Measurements from ENCODE around the gene GRID1.

The GRID1 gene

DNA sequence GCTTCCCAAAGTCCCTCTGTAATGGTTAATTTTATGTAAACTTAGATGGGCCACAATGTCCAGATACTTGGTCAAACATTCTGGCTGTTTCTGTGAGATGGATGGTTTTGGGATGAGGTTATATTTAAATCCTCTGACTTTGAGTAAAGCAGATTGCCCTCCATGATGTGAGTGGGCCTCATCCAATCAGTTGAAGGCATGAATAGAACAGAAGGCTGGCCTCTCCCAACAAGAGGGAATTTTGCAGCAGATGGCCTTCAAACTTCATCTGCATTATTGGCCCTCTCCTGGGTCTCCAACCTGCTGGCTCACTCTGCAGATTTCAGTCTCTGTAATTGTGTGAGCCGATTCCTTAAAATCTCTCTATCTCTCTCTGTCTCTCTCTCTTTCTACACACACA lies 362.3 kb downstream of the GRID1 start:
- Histone ChIP-seq H3K27ac (ENCODE audit: low read depth, low read length) (no peak overlapping the region), H3K4me2 (ENCODE audit: low read length) (no peak overlapping the region), H3K4me1 (ENCODE audit: control insufficient read depth, low read depth, low read length) (no peaks in the 10 kb centered on the region), H2AK5ac (ENCODE audit: low read length) (no peak overlapping the region), H3K23ac (ENCODE audit: low read length) (no peak overlapping the region), H3K4me3 (ENCODE audit: low read length) (no peak overlapping the region), H2BK120ac (ENCODE audit: low read depth, low read length) (no peak overlapping the region), H4K8ac (ENCODE audit: low read depth, low read length) (no peak overlapping the region), H3K56ac (ENCODE audit: low read length) (no peak overlapping the region), H3K9ac (ENCODE audit: low read length) (no peak overlapping the region), H3K79me1 (ENCODE audit: low read length) (no peaks in the 10 kb centered on the region), H3K27me3 (ENCODE audit: insufficient read depth, low read length, poor library complexity) (no peaks in the 10 kb centered on the region), H3K36me3 (ENCODE audit: control insufficient read depth, insufficient read depth, low read length) (no peaks in the 10 kb centered on the region), H4K5ac (ENCODE audit: low read length) (no peak overlapping the region), H2BK15ac (replicated peaks; ENCODE audit: low read depth) (no peak overlapping the region), H3K4ac (ENCODE audit: low read depth, low read length) (no peak overlapping the region), H3K18ac (ENCODE audit: low read length) (no peak overlapping the region), H2BK5ac (ENCODE audit: low read length) (no peak overlapping the region), H3K79me2 (ENCODE audit: control insufficient read depth, insufficient read depth, low read length) (no peaks in the 10 kb centered on the region)
- no CpG with 5 or more reads among the region's 1 CpG for WGBS (ENCODE audit: extremely low coverage, insufficient coverage, low lambda C conversion rate)
- no peak for DNase-seq

DNA sequence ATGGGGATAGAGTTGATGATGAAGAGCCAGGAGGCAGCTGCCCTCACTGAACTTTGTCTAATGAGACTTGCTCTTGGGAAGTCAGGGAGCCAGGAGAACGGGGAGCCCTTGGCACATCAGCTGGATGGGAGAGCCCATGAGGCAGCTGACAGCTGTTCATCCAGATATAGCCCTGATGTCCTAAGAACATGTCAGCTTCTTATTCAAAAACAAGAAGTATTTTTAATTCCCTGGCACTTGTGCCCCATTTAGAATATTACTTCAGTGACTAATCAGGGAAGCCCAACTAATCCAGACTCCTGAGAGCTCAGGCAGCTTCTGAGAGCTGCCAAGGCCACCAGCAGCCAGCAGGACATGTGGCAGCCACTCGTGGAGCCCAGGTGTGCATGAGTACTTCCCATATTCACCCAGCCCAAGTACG lies 363.4 kb downstream of the GRID1 start:
- H2AK5ac ChIP-seq (ENCODE audit: low read length): no peak overlapping the region
- H3K9ac ChIP-seq (ENCODE audit: low read length): no peak overlapping the region
- no peak overlapping the region for H4K8ac ChIP-seq (ENCODE audit: low read depth, low read length)
- H3K4ac ChIP-seq (ENCODE audit: low read depth, low read length): no peak overlapping the region
- H3K4me3 ChIP-seq (ENCODE audit: low read length): no peak overlapping the region
- H3K23ac ChIP-seq (ENCODE audit: low read length): no peak overlapping the region
- H3K79me1 ChIP-seq (ENCODE audit: low read length): no peaks in the 10 kb centered on the region
- no CpG with 5 or more reads among the region's 3 CpGs for WGBS (ENCODE audit: extremely low coverage, insufficient coverage, low lambda C conversion rate)
- H4K5ac ChIP-seq (ENCODE audit: low read length): no peak overlapping the region
- H3K4me1 ChIP-seq (ENCODE audit: control insufficient read depth, low read depth, low read length): no peaks in the 10 kb centered on the region
- no peak overlapping the region for H3K4me2 ChIP-seq (ENCODE audit: low read length)
- H3K27me3 ChIP-seq (ENCODE audit: insufficient read depth, low read length, poor library complexity): no peaks in the 10 kb centered on the region
- H3K18ac ChIP-seq (ENCODE audit: low read length): no peak overlapping the region
- H3K56ac ChIP-seq (ENCODE audit: low read length): no peak overlapping the region
- no peak overlapping the region for H2BK120ac ChIP-seq (ENCODE audit: low read depth, low read length)
- no peak overlapping the region for H2BK5ac ChIP-seq (ENCODE audit: low read length)
- no peak for DNase-seq
- H3K36me3 ChIP-seq (ENCODE audit: control insufficient read depth, insufficient read depth, low read length): no peaks in the 10 kb centered on the region
- H2BK15ac ChIP-seq (replicated peaks; ENCODE audit: low read depth): no peak overlapping the region
- no peak overlapping the region for H3K27ac ChIP-seq (ENCODE audit: low read depth, low read length)
- H3K79me2 ChIP-seq (ENCODE audit: control insufficient read depth, insufficient read depth, low read length): no peaks in the 10 kb centered on the region

- H3K4ac ChIP-seq (ENCODE audit: low read depth, low read length): no peak overlapping the region
- H2BK5ac ChIP-seq (ENCODE audit: low read length): no peak overlapping the region
- H3K27me3 ChIP-seq (ENCODE audit: insufficient read depth, low read length, poor library complexity): no peaks in the 10 kb centered on the region
- H3K4me3 ChIP-seq (ENCODE audit: low read length): no peak overlapping the region
- H3K4me1 ChIP-seq (ENCODE audit: control insufficient read depth, low read depth, low read length): no peaks in the 10 kb centered on the region
- H3K18ac ChIP-seq (ENCODE audit: low read length): no peak overlapping the region
- no peaks in the 10 kb centered on the region for H3K79me1 ChIP-seq (ENCODE audit: low read length)
- DNase-seq: no peak
- no peak overlapping the region for H3K4me2 ChIP-seq (ENCODE audit: low read length)
- no peak overlapping the region for H3K27ac ChIP-seq (ENCODE audit: low read depth, low read length)
- H4K5ac ChIP-seq (ENCODE audit: low read length): no peak overlapping the region
- no peaks in the 10 kb centered on the region for H3K79me2 ChIP-seq (ENCODE audit: control insufficient read depth, insufficient read depth, low read length)
- no peak overlapping the region for H3K23ac ChIP-seq (ENCODE audit: low read length)
- no CpG with 5 or more reads among the region's 2 CpGs for WGBS (ENCODE audit: extremely low coverage, insufficient coverage, low lambda C conversion rate)
- no peak overlapping the region for H3K56ac ChIP-seq (ENCODE audit: low read length)
- H2BK15ac ChIP-seq (replicated peaks; ENCODE audit: low read depth): no peak overlapping the region
- no peak overlapping the region for H2AK5ac ChIP-seq (ENCODE audit: low read length)
- H4K8ac ChIP-seq (ENCODE audit: low read depth, low read length): no peak overlapping the region
- H2BK120ac ChIP-seq (ENCODE audit: low read depth, low read length): no peak overlapping the region
- no peak overlapping the region for H3K9ac ChIP-seq (ENCODE audit: low read length)
- H3K36me3 ChIP-seq (ENCODE audit: control insufficient read depth, insufficient read depth, low read length): no peaks in the 10 kb centered on the region
Observed at GRCh38 chr10:86001521-86001920, 365.1 kb downstream of the GRID1 start.

GRCh38 chr10:85997544-85997943 lies 369.1 kb downstream of the GRID1 start:
- no peak overlapping the region for H3K27ac ChIP-seq (ENCODE audit: low read depth, low read length)
- no peak overlapping the region for H3K4me2 ChIP-seq (ENCODE audit: low read length)
- H3K4me3 ChIP-seq (ENCODE audit: low read length): no peak overlapping the region
- no peak overlapping the region for H3K18ac ChIP-seq (ENCODE audit: low read length)
- no peak overlapping the region for H3K56ac ChIP-seq (ENCODE audit: low read length)
- no peaks in the 10 kb centered on the region for H3K79me1 ChIP-seq (ENCODE audit: low read length)
- no peaks in the 10 kb centered on the region for H3K4me1 ChIP-seq (ENCODE audit: control insufficient read depth, low read depth, low read length)
- H3K79me2 ChIP-seq (ENCODE audit: control insufficient read depth, insufficient read depth, low read length): no peaks in the 10 kb centered on the region
- H2BK120ac ChIP-seq (ENCODE audit: low read depth, low read length): no peak overlapping the region
- no peak overlapping the region for H4K5ac ChIP-seq (ENCODE audit: low read length)
- no peak overlapping the region for H3K23ac ChIP-seq (ENCODE audit: low read length)
- H2BK15ac ChIP-seq (replicated peaks; ENCODE audit: low read depth): no peak overlapping the region
- no peak overlapping the region for H3K4ac ChIP-seq (ENCODE audit: low read depth, low read length)
- no peak for DNase-seq
- no peak overlapping the region for H2AK5ac ChIP-seq (ENCODE audit: low read length)
- no peak overlapping the region for H3K9ac ChIP-seq (ENCODE audit: low read length)
- no peak overlapping the region for H4K8ac ChIP-seq (ENCODE audit: low read depth, low read length)
- H3K27me3 ChIP-seq (ENCODE audit: insufficient read depth, low read length, poor library complexity): no peaks in the 10 kb centered on the region
- H3K36me3 ChIP-seq (ENCODE audit: control insufficient read depth, insufficient read depth, low read length): no peaks in the 10 kb centered on the region
- WGBS (ENCODE audit: extremely low coverage, insufficient coverage, low lambda C conversion rate): no CpG with 5 or more reads among the region's 3 CpGs
- H2BK5ac ChIP-seq (ENCODE audit: low read length): no peak overlapping the region

DNA sequence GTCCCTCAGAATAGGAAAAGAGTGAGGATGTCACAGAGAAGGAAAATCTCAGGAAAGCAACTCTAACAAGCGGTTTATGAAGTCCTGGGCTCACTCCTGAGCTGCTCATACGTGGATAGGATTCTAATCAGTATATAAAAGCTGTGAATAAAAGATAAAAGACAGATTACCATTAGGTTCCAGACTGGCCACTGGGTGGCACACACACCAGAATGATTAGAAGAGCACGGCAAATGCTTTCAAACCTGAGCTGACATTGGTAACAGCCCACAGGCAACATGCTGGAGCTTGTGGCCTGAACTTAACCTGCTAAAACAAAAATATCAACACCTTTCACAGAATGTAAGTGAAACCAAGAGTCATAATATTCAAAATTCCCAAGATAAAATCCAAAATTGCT lies 370.8 kb downstream of the GRID1 start:
- H3K4me1 ChIP-seq (ENCODE audit: control insufficient read depth, low read depth, low read length): no peaks in the 10 kb centered on the region
- no peak overlapping the region for H2BK15ac ChIP-seq (replicated peaks; ENCODE audit: low read depth)
- H3K4me2 ChIP-seq (ENCODE audit: low read length): no peak overlapping the region
- no peaks in the 10 kb centered on the region for H3K79me1 ChIP-seq (ENCODE audit: low read length)
- no peaks in the 10 kb centered on the region for H3K36me3 ChIP-seq (ENCODE audit: control insufficient read depth, insufficient read depth, low read length)
- no peak overlapping the region for H4K5ac ChIP-seq (ENCODE audit: low read length)
- H2AK5ac ChIP-seq (ENCODE audit: low read length): no peak overlapping the region
- no CpG with 5 or more reads among the region's 3 CpGs for WGBS (ENCODE audit: extremely low coverage, insufficient coverage, low lambda C conversion rate)
- no peak overlapping the region for H3K4ac ChIP-seq (ENCODE audit: low read depth, low read length)
- H3K79me2 ChIP-seq (ENCODE audit: control insufficient read depth, insufficient read depth, low read length): no peaks in the 10 kb centered on the region
- H2BK5ac ChIP-seq (ENCODE audit: low read length): no peak overlapping the region
- H3K27me3 ChIP-seq (ENCODE audit: insufficient read depth, low read length, poor library complexity): no peaks in the 10 kb centered on the region
- no peak overlapping the region for H3K23ac ChIP-seq (ENCODE audit: low read length)
- H3K9ac ChIP-seq (ENCODE audit: low read length): no peak overlapping the region
- no peak overlapping the region for H3K18ac ChIP-seq (ENCODE audit: low read length)
- H4K8ac ChIP-seq (ENCODE audit: low read depth, low read length): no peak overlapping the region
- H3K4me3 ChIP-seq (ENCODE audit: low read length): no peak overlapping the region
- H3K27ac ChIP-seq (ENCODE audit: low read depth, low read length): no peak overlapping the region
- H3K56ac ChIP-seq (ENCODE audit: low read length): no peak overlapping the region
- no peak overlapping the region for H2BK120ac ChIP-seq (ENCODE audit: low read depth, low read length)
- DNase-seq: peak; percentile 56

GRCh38 chr10:85993840-85994507 lies 372.6 kb downstream of the GRID1 start:
- Histone ChIP-seq H3K4me2 (ENCODE audit: low read length) (no peak overlapping the region), H3K79me2 (ENCODE audit: control insufficient read depth, insufficient read depth, low read length) (no peaks in the 10 kb centered on the region)

More at GRCh38 chr10:85993840-85994507, 372.6 kb downstream of the GRID1 start:
- H4K5ac ChIP-seq (ENCODE audit: low read length): no peak overlapping the region
- H3K27ac ChIP-seq (ENCODE audit: low read depth, low read length): no peak overlapping the region
- H3K9ac ChIP-seq (ENCODE audit: low read length): no peak overlapping the region
- no peak overlapping the region for H3K56ac ChIP-seq (ENCODE audit: low read length)
- H3K27me3 ChIP-seq (ENCODE audit: insufficient read depth, low read length, poor library complexity): no peaks in the 10 kb centered on the region
- H2BK120ac ChIP-seq (ENCODE audit: low read depth, low read length): no peak overlapping the region
- H2AK5ac ChIP-seq (ENCODE audit: low read length): no peak overlapping the region
- no peak for DNase-seq
- no peak overlapping the region for H3K23ac ChIP-seq (ENCODE audit: low read length)
- no peaks in the 10 kb centered on the region for H3K4me1 ChIP-seq (ENCODE audit: control insufficient read depth, low read depth, low read length)
- no peaks in the 10 kb centered on the region for H3K36me3 ChIP-seq (ENCODE audit: control insufficient read depth, insufficient read depth, low read length)
- no peak overlapping the region for H3K18ac ChIP-seq (ENCODE audit: low read length)
- H3K79me1 ChIP-seq (ENCODE audit: low read length): no peaks in the 10 kb centered on the region
- H4K8ac ChIP-seq (ENCODE audit: low read depth, low read length): no peak overlapping the region
- no peak overlapping the region for H3K4me3 ChIP-seq (ENCODE audit: low read length)
- no CpG with 5 or more reads among the region's 6 CpGs for WGBS (ENCODE audit: extremely low coverage, insufficient coverage, low lambda C conversion rate)
- no peak overlapping the region for H2BK15ac ChIP-seq (replicated peaks; ENCODE audit: low read depth)
- no peak overlapping the region for H3K4ac ChIP-seq (ENCODE audit: low read depth, low read length)
- H2BK5ac ChIP-seq (ENCODE audit: low read length): no peak overlapping the region
